GM12874 (cell line): Measurements from ENCODE around the gene EARS2.

Experiments
- TF ChIP-seq, protein P1 (sequence below): IDR thresholded peaks from 2 replicates; pipeline ENCODE4 v1.5.1; 2011; ENCODE audit warnings: low read depth, mild to moderate bottlenecking, control low read depth, low read length, moderate library complexity; ENCODE audit not compliant: insufficient read depth

Gene EARS2

DNA sequence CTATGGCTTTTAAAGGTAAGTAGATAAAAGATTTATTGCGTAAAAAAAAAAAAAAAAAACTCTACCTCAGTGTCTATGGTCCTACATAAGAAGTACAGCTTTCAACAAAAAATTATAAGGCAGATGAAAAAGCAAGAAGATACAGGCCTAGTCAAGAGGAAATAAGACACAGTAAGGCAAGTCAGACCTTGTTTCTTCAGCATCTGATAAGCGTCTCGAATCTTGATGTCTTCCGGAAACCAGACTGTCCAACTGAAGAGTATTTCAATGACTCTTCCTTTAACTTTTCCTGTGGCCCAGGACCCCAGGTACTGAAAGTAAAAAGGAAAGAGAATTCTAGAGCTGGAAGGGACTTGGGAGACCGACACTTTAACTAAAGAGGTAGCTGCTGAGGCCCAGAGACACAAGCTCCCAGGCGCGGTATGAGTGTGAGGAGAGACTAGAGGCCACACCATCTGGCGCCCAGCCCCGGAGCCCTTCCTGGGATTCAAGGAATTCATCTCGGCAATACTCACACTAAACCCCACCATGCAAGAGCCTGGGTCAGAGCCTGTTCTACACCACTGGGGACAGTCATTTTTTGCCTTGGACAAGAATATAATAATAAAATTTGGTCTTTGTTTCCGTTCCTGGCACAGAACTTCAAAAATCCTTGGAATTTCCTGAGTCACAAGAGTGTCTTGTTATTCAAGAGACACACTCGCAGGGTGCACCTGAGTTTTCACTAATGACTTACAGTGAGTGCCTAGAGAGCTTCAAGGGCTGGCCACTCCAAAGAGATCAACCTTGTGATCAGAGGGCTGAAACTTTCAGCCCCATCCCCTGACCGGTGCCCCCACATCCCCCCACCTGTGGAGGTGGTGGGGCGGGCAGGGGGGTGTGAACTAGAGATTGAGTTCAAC is 65.4 kb downstream of the EARS2 start:
- TF ChIP-seq, protein P1, sequence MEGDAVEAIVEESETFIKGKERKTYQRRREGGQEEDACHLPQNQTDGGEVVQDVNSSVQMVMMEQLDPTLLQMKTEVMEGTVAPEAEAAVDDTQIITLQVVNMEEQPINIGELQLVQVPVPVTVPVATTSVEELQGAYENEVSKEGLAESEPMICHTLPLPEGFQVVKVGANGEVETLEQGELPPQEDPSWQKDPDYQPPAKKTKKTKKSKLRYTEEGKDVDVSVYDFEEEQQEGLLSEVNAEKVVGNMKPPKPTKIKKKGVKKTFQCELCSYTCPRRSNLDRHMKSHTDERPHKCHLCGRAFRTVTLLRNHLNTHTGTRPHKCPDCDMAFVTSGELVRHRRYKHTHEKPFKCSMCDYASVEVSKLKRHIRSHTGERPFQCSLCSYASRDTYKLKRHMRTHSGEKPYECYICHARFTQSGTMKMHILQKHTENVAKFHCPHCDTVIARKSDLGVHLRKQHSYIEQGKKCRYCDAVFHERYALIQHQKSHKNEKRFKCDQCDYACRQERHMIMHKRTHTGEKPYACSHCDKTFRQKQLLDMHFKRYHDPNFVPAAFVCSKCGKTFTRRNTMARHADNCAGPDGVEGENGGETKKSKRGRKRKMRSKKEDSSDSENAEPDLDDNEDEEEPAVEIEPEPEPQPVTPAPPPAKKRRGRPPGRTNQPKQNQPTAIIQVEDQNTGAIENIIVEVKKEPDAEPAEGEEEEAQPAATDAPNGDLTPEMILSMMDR = no peak

DNA sequence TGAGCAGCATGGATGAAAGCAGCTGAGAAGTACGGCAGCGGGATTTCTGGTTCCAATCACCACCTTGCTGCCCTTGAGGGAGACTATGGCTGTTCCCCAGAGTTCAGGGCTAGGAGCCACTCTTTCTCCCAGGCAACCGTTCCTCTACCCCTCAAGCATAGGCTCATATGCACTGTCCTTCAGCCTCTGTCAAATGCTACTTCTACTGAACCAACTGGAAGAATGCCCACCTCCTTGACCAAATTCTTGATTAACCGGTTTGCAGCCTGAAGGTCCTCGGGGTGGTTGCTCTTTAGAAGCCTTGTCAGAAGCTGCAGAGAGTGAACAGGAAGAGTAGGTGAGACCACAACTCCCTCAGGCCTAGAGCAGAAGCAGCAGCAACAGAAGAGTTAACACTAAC is 70.7 kb downstream of the EARS2 start:
- TF ChIP-seq, protein P1 = no peak

DNA sequence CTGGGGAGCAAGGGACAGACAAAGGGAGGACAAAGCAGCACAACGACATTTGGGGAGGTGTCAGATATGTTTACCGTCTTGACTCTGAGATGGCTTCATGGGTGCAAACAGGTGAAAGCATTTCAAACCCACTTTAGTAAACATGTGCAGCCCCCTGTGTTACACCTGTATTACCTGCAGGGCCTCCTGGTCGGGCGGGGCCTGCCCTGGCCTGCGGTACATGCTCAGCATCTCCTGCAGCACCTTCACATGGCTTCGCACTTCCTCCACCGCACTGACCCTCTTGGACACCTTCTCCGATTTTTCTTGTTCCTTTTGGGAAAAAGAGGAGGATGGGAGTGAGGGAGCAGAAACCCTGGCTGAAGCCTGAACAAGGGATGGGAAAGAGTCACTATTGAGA is 71.3 kb downstream of the EARS2 start:
- TF ChIP-seq, protein P1 = no peak

DNA sequence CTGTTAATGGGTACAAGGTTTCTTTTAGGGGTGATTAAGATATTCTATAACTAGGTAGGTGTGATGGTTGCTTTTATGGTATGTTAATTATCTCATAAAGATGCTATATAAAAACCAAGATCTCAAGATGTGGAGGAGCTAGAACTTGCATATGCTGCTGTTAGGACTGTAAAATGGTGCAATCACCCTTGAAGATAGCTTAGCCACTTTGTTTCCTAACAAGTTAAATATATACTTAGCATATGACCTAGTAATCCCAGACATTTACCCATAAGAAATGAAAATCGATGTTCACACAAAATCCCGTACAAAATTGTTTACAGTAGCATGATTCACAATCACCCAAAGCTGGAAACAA is 71.9 kb downstream of the EARS2 start:
- TF ChIP-seq, protein P1 = no peak

DNA sequence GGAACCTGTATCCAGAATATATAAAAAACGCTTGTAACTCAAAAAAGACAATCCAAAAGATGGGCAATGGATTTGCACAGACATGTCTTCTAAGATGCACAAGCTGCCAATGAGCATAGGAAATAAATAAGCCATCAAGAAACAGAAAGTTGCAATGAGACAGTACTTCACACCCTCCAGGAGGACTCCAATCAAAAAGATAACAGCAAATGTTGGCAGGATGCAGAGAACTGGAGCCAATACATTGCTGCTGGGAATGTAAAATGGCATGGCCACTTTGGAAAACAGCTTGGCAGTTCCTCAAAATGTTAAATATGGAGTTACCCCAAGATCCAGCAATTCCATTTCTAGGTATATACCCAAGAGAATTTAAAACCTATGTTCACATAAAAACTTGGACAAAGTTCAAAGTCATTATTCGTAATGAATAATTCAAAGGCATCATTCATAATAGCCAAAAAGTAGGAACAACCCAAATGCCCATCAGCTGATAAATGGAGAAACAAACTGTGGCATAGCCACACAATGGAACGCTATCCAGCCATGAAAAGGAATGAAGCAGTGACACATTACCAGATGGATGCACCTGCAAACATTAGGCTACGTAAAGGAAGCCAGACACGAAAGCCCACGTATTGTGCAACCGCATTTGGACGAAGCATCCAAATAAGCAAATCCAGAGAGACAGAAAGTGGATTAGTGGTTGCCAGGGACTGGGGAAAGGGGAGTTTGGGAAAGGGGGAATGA is 72.5 kb downstream of the EARS2 start:
- TF ChIP-seq, protein P1 = no peak

DNA sequence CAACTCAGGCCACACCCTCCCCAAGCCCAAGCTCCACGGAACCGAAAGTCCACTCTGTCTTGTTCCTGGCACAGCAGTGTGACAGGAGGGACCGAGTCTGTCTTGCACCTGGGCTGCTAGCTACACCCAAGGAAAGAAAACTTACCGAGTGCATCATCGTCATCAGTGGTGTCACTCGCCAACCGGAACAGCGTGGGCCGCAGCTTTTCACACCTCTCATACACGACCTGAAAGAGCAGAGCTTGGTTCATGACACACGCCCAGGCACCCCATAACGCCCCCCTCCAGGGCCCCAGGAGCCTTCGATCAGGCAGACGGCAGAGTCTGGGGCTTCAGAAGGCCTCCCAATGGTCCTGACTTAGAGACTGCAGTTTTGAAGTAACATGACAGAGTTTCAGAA is 74.4 kb downstream of the EARS2 start:
- TF ChIP-seq, protein P1 = no peak

DNA sequence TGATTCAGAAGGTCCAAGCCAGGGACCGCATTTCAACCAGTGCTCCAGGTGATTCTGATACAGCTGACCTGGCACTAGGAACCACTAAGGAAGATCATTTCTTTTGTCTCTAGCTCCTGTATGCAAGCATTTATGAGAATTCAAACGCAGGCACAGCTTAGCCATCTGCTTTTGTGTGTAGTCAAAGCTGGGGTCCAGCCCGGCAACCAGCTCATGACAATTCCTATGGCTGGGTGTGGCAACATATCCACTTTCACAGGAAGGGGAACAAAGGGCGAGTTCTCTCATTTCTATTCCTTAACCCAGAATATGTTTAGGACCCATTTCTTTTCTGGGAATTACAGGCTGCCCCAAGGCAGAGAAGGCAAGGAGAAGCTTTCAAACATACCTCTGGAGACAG is 76.9 kb downstream of the EARS2 start:
- TF ChIP-seq, protein P1 = no peak
